ENCODE results near the gene PTPRE.

Gene PTPRE

GRCh38 chr10:127932521-127933270 is 25.8 kb downstream of the PTPRE start:
- FAIRE-seq = no peak

- no peak for FAIRE-seq
Measured at GRCh38 chr10:127933271-127933670, 26.4 kb downstream of the PTPRE start.

GRCh38 chr10:127934383-127934782 is 27.5 kb downstream of the PTPRE start:
- no peak for FAIRE-seq

GRCh38 chr10:127935071-127935561 is 28.2 kb downstream of the PTPRE start:
- no peak for FAIRE-seq

GRCh38 chr10:127937069-127937468 is 30.2 kb downstream of the PTPRE start:
- no peak for FAIRE-seq

- FAIRE-seq = no peak
Measured at GRCh38 chr10:127937915-127938463, 31.1 kb downstream of the PTPRE start.

GRCh38 chr10:127939786-127940330 is 33.0 kb downstream of the PTPRE start:
- no peak for FAIRE-seq

GRCh38 chr10:127940866-127941640 is 34.1 kb downstream of the PTPRE start:
- no peak for FAIRE-seq

GRCh38 chr10:127942811-127943210 is 35.9 kb downstream of the PTPRE start:
- no peak for FAIRE-seq

- FAIRE-seq = no peak
Measured at GRCh38 chr10:127943336-127943910, 36.5 kb downstream of the PTPRE start.

GRCh38 chr10:127944256-127944655 is 37.4 kb downstream of the PTPRE start:
- FAIRE-seq = no peak

- no peak for FAIRE-seq
Measured at GRCh38 chr10:127945341-127945758, 38.4 kb downstream of the PTPRE start.

GRCh38 chr10:127945948-127946711 is 39.2 kb downstream of the PTPRE start:
- FAIRE-seq = no peak

GRCh38 chr10:127947211-127947610 is 40.3 kb downstream of the PTPRE start:
- FAIRE-seq = no peak

GRCh38 chr10:127948791-127949190 is 41.9 kb downstream of the PTPRE start:
- FAIRE-seq = no peak

- FAIRE-seq = no peak
Measured at GRCh38 chr10:127949831-127950230, 42.9 kb downstream of the PTPRE start.

- FAIRE-seq = no peak
Measured at GRCh38 chr10:127951861-127952574, 45.1 kb downstream of the PTPRE start.

- no peak for FAIRE-seq
Measured at GRCh38 chr10:127952575-127952869, 45.6 kb downstream of the PTPRE start.

GRCh38 chr10:127952918-127953317 is 46.0 kb downstream of the PTPRE start:
- FAIRE-seq = no peak

- no peak for FAIRE-seq
Measured at GRCh38 chr10:127953876-127954275, 47.0 kb downstream of the PTPRE start.

- no peak for FAIRE-seq
Measured at GRCh38 chr10:127959428-127959827, 52.5 kb downstream of the PTPRE start.

GRCh38 chr10:127961071-127961470 is 54.2 kb downstream of the PTPRE start:
- no peak for FAIRE-seq
